Testis (tissue), 3 donors: ENCODE results near the gene ABCC12. TPM values are rescaled to one million over a fixed set of nuclear protein-coding genes. Genes with fewer than 3 reads are reported as not detected.

Experiments
- polyA plus RNA-seq: library from polyadenylated mRNA; stranded (reverse); fragments of 350-450 nt; fragmentation: Illumina TruSeq; extraction: RNeasy Lipid Tissue Mini Kit (QIAGEN cat#74804); gene quantifications from one replicate; pipeline ENCODE4 v1.2.3, GENCODE V29; 2014; ENCODE audit warnings: low read depth, low replicate concordance; ENCODE audit not compliant: insufficient read depth
- total RNA-seq, 2 donors: library from RNA; depleted of rRNA; stranded (reverse); fragments of >200 nt; gene quantifications; one replicate each; pipeline ENCODE4 v1.2.3, GENCODE V29; 2016

Gene ABCC12
- total and polyA plus RNA-seq, 3 donors from 2014 or later: 14.2 to 24.6 (median 18.3) TPM

Other genes starting within 250 kb of the ABCC12 start
- gene LONP2, start 88.3 kb upstream of the ABCC12 start, total RNA-seq: 10 to 100 TPM; 51.1 to 51.7 TPM
- gene LONP2, start 88.3 kb upstream of the ABCC12 start, polyA plus RNA-seq: 36.4 TPM
- gene ABCC11, start 91.5 kb upstream of the ABCC12 start, total RNA-seq: 1 to 10 TPM; 6.8 to 7.5 TPM
- 24.1 TPM for gene ABCC11, start 91.5 kb upstream of the ABCC12 start, polyA plus RNA-seq
- 10 to 100 TPM; 48.2 to 60.3 TPM for gene SIAH1, start 229.4 kb upstream of the ABCC12 start, total RNA-seq
- gene SIAH1, start 229.4 kb upstream of the ABCC12 start, polyA plus RNA-seq: 53.7 TPM